ENCODE data around the gene RAPGEF4. TPM values are rescaled to one million over a fixed set of nuclear protein-coding genes. Genes with fewer than 3 reads are reported as not detected.

Gene RAPGEF4
- total RNA-seq, 1 experiment from 2014 or later, result 0.98 TPM

DNA sequence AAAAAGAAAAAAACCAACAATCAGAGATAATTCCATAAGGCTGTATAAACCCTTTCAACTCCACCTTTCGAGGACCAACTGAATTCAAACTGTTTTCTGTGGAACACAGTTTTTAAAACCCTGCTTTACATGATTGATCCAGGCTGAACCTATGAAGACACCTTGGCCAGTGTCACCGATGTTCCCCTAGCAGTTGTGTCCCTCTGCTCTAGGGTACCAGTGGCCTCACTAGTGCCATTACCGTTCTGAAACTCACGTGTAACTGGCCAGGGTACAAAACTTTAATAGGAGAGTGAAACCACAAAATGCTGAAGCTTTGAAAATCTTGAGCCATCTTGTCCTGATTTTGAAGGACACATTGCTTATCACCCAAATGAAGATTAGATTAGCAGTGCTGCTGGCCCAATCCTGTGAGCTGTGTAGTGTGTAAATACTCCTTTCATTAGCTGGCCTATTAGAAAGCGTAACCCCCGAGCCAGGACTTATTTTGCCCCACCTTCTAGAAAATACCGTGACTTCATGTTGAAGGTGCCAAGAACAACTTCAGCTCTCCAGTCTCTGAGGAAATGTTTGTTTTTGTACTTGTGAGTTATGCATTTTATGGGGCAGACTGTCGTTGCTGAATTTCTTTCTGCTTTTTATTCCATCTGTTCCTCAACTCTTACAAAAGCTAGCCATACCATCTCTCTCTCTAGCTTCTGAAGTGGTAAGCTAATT, 192.2 kb downstream of the RAPGEF4 start:
- Mint-ChIP-seq H3K4me1 (ENCODE audit: low read depth, unreplicated experiment) (peaks cover 7% of the 10 kb centered on the region), H3K27me3 (ENCODE audit: insufficient read depth, unreplicated experiment) (no peaks in the 10 kb centered on the region), H3K4me3 (ENCODE audit: unreplicated experiment) (no peak overlapping the region), H3K27ac (ENCODE audit: unreplicated experiment) (no peak overlapping the region), H3K9me3 (ENCODE audit: unreplicated experiment) (no peaks in the 10 kb centered on the region), H3K36me3 (ENCODE audit: insufficient read depth, unreplicated experiment) (no peaks in the 10 kb centered on the region)
- POLR2A ChIA-PET, result no interaction called here
- no peak for TF ChIP-seq CTCF (IDR thresholded peaks at IDR 0.05; ENCODE audit: insufficient read depth in 1 of 2, low read depth in 1 of 2, low read length in 1 of 2, severe bottlenecking in 1 of 2, unreplicated experiment in 1 of 2)
- no peak for DNase-seq
- H3K9me3 ChIP-seq, result no peaks in the 10 kb centered on the region
- H3K4me1 ChIP-seq, result peaks cover 8% of the 10 kb centered on the region
- no peak overlapping the region for H3K4me3 ChIP-seq (ENCODE audit: low read depth, low read length)
- H3K36me3 ChIP-seq (ENCODE audit: control insufficient read depth, insufficient read depth, low read length), result no peaks in the 10 kb centered on the region
- intact Hi-C loops (cut with micrococcal nuclease; ENCODE audit: unreplicated experiment), result no loop called here
- CTCF ChIA-PET, result interaction anchor here (0.6 kb wide), 1 partner anchor 9 kb away, joined by 3 read pairs; no protein-coding TSS in a partner anchor
- H3K27me3 ChIP-seq (replicated peaks; ENCODE audit: control insufficient read depth, insufficient read depth, low read length), result no peaks in the 10 kb centered on the region
- no TSS peak for BruUV-seq (replicated peaks)

DNA sequence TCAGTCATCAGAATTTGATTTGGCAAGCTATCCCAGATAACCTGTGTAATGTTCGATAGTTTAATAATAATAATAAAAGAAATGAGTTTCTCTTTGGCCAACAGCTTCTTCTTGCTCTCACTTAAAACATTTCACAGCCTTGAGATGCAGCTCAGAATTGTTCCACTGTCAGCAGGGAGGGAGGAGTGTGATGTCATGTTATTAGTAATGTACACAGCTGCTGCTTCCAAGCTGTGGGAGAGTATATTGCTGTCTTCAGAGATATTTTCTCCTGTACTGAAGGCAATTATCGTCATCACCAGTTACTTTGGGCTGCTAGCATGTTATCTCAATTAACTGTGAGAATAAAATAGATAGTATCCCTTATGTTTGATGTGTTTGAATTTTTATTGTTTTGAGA, 193.1 kb downstream of the RAPGEF4 start:
- H3K36me3 Mint-ChIP-seq (ENCODE audit: insufficient read depth, unreplicated experiment), result no peaks in the 10 kb centered on the region
- peaks cover 7% of the 10 kb centered on the region for H3K4me1 Mint-ChIP-seq (ENCODE audit: low read depth, unreplicated experiment)
- DNase-seq, result no peak
- H3K4me1 ChIP-seq, result peaks cover 8% of the 10 kb centered on the region
- peaks cover 3% of the 10 kb centered on the region for H3K27me3 Mint-ChIP-seq (ENCODE audit: insufficient read depth, unreplicated experiment)
- H3K27ac Mint-ChIP-seq (ENCODE audit: unreplicated experiment), result no peak overlapping the region
- no TSS peak for BruUV-seq (replicated peaks)
- no peaks in the 10 kb centered on the region for H3K36me3 ChIP-seq (ENCODE audit: control insufficient read depth, insufficient read depth, low read length)
- intact Hi-C loops (cut with micrococcal nuclease; ENCODE audit: unreplicated experiment), result no loop called here
- H3K9me3 Mint-ChIP-seq (ENCODE audit: unreplicated experiment), result no peaks in the 10 kb centered on the region
- no peak overlapping the region for H3K4me3 Mint-ChIP-seq (ENCODE audit: unreplicated experiment)
- no peaks in the 10 kb centered on the region for H3K9me3 ChIP-seq
- no peak overlapping the region for H3K4me3 ChIP-seq (ENCODE audit: low read depth, low read length)
- ChIA-PET POLR2A (no interaction called here), CTCF (no interaction called here)
- H3K27me3 ChIP-seq (replicated peaks; ENCODE audit: control insufficient read depth, insufficient read depth, low read length), result no peaks in the 10 kb centered on the region
- no peak for TF ChIP-seq CTCF (IDR thresholded peaks at IDR 0.05; ENCODE audit: insufficient read depth in 1 of 2, low read depth in 1 of 2, low read length in 1 of 2, severe bottlenecking in 1 of 2, unreplicated experiment in 1 of 2)

GRCh38 chr2:172929644-172930043, 194.0 kb downstream of the RAPGEF4 start:
- H3K4me1 Mint-ChIP-seq (ENCODE audit: low read depth, unreplicated experiment), result peaks cover 7% of the 10 kb centered on the region
- no peaks in the 10 kb centered on the region for H3K27me3 ChIP-seq (replicated peaks; ENCODE audit: control insufficient read depth, insufficient read depth, low read length)

More at GRCh38 chr2:172929644-172930043, 194.0 kb downstream of the RAPGEF4 start:
- no peak for DNase-seq
- Histone ChIP-seq H3K4me1 (peaks cover 8% of the 10 kb centered on the region), H3K9me3 (no peaks in the 10 kb centered on the region), H3K4me3 (ENCODE audit: low read depth, low read length) (no peak overlapping the region), H3K36me3 (ENCODE audit: control insufficient read depth, insufficient read depth, low read length) (no peaks in the 10 kb centered on the region)
- no TSS peak for BruUV-seq (replicated peaks)
- no peak overlapping the region for H3K4me3 Mint-ChIP-seq (ENCODE audit: unreplicated experiment)
- intact Hi-C loops (cut with micrococcal nuclease; ENCODE audit: unreplicated experiment), result no loop called here
- no peak overlapping the region for H3K27ac Mint-ChIP-seq (ENCODE audit: unreplicated experiment)
- CTCF ChIA-PET, result no interaction called here
- H3K27me3 Mint-ChIP-seq (ENCODE audit: insufficient read depth, unreplicated experiment), result peaks cover 3% of the 10 kb centered on the region
- POLR2A ChIA-PET, result no interaction called here
- H3K36me3 Mint-ChIP-seq (ENCODE audit: insufficient read depth, unreplicated experiment), result no peaks in the 10 kb centered on the region
- no peak for TF ChIP-seq CTCF (IDR thresholded peaks at IDR 0.05; ENCODE audit: insufficient read depth in 1 of 2, low read depth in 1 of 2, low read length in 1 of 2, severe bottlenecking in 1 of 2, unreplicated experiment in 1 of 2)
- no peaks in the 10 kb centered on the region for H3K9me3 Mint-ChIP-seq (ENCODE audit: unreplicated experiment)
